WI38 (cell line): ENCODE data around the gene SCAPER.

ENCODE experiments used
- H3K4me3 ChIP-seq: 2 replicates; pipeline ENCODE4 v1.5.1; 2011; ENCODE audit warnings: low read depth, mild to moderate bottlenecking, control low read depth, low read length
- TF ChIP-seq, protein P1 (sequence below): IDR thresholded peaks from 2 replicates; pipeline ENCODE4 v1.5.1; 2012; ENCODE audit warnings: low read depth, mild to moderate bottlenecking, control low read depth, low read length

SCAPER gene

DNA sequence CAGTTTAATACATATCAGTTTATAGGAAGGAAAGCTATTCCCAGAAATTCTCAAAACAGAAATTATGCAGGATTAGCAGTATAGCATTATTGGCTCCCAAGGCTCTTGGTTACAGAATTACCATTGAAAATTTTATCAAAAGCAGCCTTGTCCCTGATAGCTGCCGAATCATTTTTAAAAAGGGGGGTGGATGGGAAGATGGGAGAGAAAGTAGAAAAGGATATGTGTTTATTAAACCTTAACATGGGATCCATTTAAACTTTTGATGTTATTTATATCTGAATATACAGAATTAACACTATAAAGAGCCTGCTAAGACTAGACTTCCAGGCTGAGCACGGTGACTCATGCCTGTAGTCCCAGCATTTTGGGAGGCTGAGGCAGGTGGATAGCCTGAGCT, 37.2 kb upstream of the SCAPER start:
- no peak overlapping the region for H3K4me3 ChIP-seq
- TF ChIP-seq, protein P1, sequence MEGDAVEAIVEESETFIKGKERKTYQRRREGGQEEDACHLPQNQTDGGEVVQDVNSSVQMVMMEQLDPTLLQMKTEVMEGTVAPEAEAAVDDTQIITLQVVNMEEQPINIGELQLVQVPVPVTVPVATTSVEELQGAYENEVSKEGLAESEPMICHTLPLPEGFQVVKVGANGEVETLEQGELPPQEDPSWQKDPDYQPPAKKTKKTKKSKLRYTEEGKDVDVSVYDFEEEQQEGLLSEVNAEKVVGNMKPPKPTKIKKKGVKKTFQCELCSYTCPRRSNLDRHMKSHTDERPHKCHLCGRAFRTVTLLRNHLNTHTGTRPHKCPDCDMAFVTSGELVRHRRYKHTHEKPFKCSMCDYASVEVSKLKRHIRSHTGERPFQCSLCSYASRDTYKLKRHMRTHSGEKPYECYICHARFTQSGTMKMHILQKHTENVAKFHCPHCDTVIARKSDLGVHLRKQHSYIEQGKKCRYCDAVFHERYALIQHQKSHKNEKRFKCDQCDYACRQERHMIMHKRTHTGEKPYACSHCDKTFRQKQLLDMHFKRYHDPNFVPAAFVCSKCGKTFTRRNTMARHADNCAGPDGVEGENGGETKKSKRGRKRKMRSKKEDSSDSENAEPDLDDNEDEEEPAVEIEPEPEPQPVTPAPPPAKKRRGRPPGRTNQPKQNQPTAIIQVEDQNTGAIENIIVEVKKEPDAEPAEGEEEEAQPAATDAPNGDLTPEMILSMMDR: no peak

DNA sequence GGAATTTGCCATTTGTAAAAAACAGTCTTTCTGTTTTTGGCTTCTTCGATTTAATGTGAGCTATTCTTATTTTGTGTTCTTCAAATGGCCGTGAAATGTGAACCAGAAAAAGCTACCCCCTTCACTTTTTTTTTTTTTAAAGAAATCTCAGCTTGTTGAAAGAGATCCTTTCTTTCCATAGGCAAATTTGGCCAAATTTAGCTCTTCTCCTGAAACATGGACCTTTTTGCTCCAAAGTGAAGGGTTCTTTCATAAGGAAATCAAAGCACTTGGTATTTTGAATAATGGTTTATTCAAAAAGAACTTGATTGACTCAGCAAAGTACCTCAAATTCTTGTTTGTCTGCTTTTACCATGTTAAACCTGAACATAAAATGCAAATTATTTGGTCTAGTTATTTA, 36.5 kb upstream of the SCAPER start:
- H3K4me3 ChIP-seq: no peak overlapping the region
- TF ChIP-seq, protein P1: no peak

DNA sequence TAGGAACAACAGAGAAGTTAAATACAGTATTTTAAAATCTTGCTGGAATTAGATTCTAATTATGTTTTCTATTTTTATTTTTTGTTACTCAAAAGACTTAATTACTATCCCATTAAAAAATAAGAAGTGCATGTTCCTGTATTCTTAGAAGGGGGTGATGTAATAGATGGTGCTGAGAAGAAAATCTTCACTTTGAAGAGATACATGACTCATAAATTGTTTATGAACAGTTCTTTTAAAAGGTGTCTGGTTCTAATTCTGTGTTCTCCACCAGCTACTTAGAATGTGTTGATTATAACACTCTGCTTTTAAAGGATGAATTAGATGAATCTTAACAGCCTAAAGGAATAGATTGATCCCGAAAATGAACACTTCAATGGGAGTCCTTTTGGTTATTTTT, 34.6 kb upstream of the SCAPER start:
- no peak overlapping the region for H3K4me3 ChIP-seq
- TF ChIP-seq, protein P1: no peak

DNA sequence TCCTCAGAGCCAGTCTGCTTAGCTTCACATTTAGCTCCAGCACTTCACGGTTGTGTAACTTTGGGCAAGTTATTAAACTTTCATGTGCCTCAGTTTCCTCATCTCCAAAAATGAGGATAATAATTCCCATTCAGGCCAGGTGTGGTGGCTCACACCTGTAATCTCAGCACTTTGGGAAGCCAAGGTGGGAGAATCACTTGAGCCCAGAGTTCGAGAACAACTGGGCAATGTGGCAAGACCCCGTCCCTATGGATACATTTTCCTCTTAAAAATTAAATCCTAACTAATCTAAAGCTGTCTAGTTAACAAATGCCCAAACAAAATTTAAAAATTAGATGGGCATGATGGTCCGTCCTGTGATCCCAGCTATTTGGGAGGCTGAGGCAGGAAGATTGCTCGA, 33.6 kb upstream of the SCAPER start:
- TF ChIP-seq, protein P1: no peak

DNA sequence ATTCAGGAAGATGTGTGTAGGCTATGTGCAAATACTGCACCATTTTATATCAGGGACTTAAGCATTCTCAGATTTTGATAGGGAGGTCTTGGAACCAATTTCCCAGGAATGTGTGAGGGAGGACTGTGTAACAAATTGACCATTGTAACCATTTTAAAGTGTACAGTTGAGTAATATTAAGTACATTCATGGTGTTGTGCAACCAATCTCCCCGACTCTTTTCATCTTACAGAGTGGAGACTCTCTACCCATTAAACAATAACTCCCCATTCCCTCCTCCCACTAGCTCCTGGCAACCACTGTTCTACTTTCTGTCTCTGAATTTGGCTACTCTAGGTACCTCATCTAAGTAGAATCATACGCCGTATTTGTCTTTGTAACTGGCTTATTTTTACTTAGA, 31.5 kb upstream of the SCAPER start:
- no peak overlapping the region for H3K4me3 ChIP-seq
- TF ChIP-seq, protein P1: no peak

More for the DNA sequence above, 33.6 kb upstream of the SCAPER start:
- H3K4me3 ChIP-seq: no peak overlapping the region

DNA sequence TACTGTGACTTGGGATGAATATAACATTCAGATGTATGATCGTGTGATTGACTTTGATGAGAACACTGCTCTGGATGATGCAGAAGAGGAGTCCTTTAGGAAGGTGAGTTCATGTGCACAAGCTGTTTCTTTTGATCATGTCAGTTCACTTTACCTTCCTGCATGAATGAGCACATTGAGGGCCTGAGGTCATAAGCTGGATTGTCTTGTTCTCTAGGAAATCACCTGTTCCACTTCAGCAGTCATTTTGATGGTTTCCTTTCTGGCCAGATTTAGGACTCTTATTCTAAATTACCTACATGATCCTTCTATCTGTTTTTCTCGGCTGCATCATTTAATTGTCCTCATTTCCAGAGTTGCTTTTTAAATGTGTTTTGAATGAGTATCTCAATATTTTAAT, 30.5 kb upstream of the SCAPER start:
- TF ChIP-seq, protein P1: no peak
- H3K4me3 ChIP-seq: no peak overlapping the region

DNA sequence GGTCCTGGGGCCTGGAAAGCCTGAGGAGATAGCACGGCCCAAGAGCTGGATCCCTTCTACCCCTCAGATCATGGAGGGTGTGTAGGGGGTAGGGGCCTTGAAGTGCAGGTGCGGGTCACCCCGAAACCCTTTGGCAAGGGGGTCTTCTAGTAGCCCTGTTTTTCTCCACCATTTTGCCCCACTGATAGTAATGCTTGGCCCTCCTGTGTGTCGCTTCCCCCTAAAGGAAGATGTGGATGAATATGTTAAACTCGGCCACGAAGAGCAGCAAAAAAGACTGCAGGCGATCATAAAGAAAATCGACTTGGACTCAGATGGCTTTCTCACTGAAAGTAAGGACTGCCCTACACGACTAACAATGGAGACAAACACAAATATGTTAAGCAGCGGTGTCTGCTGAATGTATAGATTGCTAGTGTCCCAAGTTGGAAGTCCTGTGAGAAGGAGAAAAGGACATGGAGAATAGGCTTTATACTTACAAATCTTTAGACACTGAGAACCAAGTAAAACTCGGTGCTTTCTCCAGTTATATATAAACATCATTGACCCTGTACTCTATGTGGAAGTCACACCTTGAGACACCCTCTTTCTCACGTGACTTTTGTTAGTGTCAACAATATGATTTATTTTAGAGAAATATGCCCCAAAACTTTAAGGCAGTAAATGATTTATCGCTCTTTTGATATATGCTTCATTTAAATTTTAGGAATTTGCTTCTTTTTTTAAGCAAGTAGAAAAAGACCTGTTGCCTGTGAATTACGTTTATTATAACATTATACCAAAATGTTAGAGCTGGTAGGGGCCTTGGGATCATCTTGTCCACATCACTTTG, 27.2 kb upstream of the SCAPER start:
- H3K4me3 ChIP-seq: peak overlapping the region; percentile 84
- TF ChIP-seq, protein P1: no peak
